ENCODE results near the gene FGD4. TPM values are rescaled to one million over a fixed set of nuclear protein-coding genes. Genes with fewer than 3 reads are reported as not detected.

Gene FGD4
- total and polyA plus RNA-seq, 2 donors (not counting 3 experiments of a cell fraction or from before 2014, with no cell fraction given) = 6.6 to 44.7 TPM

GRCh38 chr12:32440120-32440865, 40.9 kb downstream of the FGD4 start:
- CTCF ChIA-PET = interaction anchor here (0.8 to 1.2 kb wide), 2 partner anchors 11 to 74 kb away, joined by 3 to 4 read pairs; no protein-coding TSS in a partner anchor
- intact Hi-C loops (cut with micrococcal nuclease) = no loop called here
- no peak overlapping the region for H3K4me2 ChIP-seq (ENCODE audit: insufficient read depth, low read length)

More at GRCh38 chr12:32440120-32440865, 40.9 kb downstream of the FGD4 start:
- H3K27ac ChIP-seq (ENCODE audit: insufficient read depth, low read depth, low read length) = no peak overlapping the region
- dilution Hi-C loops (cut with MboI; ENCODE audit: extremely low pct_ligation_motif_present, low sequenced_read_pairs) = no loop called here
- peaks cover 17% of the 10 kb centered on the region for H3K79me2 ChIP-seq (ENCODE audit: control insufficient read depth, insufficient read depth, low read length)
- H3K27me3 ChIP-seq (ENCODE audit: control insufficient read depth in 2 of 2, insufficient read depth in 2 of 2, low read length in 2 of 2) = no peaks in the 10 kb centered on the region
- H3K9me1 ChIP-seq (replicated peaks; ENCODE audit: control insufficient read depth, extremely low read depth, insufficient read depth, low read length) = no peaks in the 10 kb centered on the region
- DNase-seq (ENCODE audit: low read depth, low spot score) (no peak), FAIRE-seq (no peak)
- H4K20me1 ChIP-seq (replicated peaks; ENCODE audit: control insufficient read depth, extremely low read depth, insufficient read depth, low read length) = no peaks in the 10 kb centered on the region
- H3K9me3 ChIP-seq (replicated peaks; ENCODE audit: control insufficient read depth, insufficient read depth, low read length) = no peaks in the 10 kb centered on the region
- H3K9ac ChIP-seq (replicated peaks; ENCODE audit: extremely low read depth, insufficient read depth, low read length) = no peak overlapping the region
- peaks cover 44% of the 10 kb centered on the region for H3K4me1 ChIP-seq (ENCODE audit: control insufficient read depth, extremely low read depth, insufficient read depth, low read length)
- POLR2A ChIA-PET = no interaction called here
- TF ChIP-seq POLR2AphosphoS5 (IDR thresholded peaks at IDR 0.05; ENCODE audit: insufficient read depth, low read depth, low read length) (no peak), CTCF (IDR thresholded peaks at IDR 0.05; ENCODE audit: extremely low read depth in 1 of 2, insufficient read depth in 1 of 2, low read depth in 1 of 2, low read length in 2 of 2) (no peak), GATA2 (IDR thresholded peaks at IDR 0.05; ENCODE audit: insufficient read depth, insufficient read length, low read depth, low read length) (no peak), JUN (IDR thresholded peaks at IDR 0.05; ENCODE audit: borderline replicate concordance, insufficient read depth, insufficient read length, low read depth) (no peak), POLR2A (IDR thresholded peaks at IDR 0.05; ENCODE audit: low read depth, low read length) (no peak), FOS (IDR thresholded peaks at IDR 0.05; ENCODE audit: borderline replicate concordance, insufficient read depth, low read length) (no peak), EZH2 (IDR thresholded peaks at IDR 0.05; ENCODE audit: borderline replicate concordance, low read depth, low read length, severe bottlenecking) (no peak), MAX (IDR thresholded peaks at IDR 0.05; ENCODE audit: insufficient read depth, insufficient read length) (no peak), MYC (IDR thresholded peaks at IDR 0.05; ENCODE audit: low read depth, low read length) (no peak)
- no peak overlapping the region for H2AFZ ChIP-seq (ENCODE audit: low read depth, low read length)
- BruUV-seq (replicated peaks) = no TSS peak
- no peak overlapping the region for H3K4me3 ChIP-seq (replicated peaks in 1 of 3; ENCODE audit: insufficient read depth in 1 of 3, low read depth in 1 of 3, low read length in 3 of 3)
- H3K36me3 ChIP-seq (ENCODE audit: control insufficient read depth in 2 of 2, extremely low read depth in 1 of 2, insufficient read depth in 2 of 2, low read length in 2 of 2) = no peaks in the 10 kb centered on the region

All from endothelial cell of umbilical vein (primary cell).